Common myeloid progenitor, CD34-positive (primary cell): ENCODE results near the gene LHFPL6.

Source experiments
- CTCF ChIA-PET: fragments of 350-600 bp; sonication (Branson Sonifier 250); formaldehyde crosslinking; loops from one replicate; lab custom pipeline; 2021; ENCODE audit warnings: antibody characterized with exemption; lab: Charles Lee
- POLR2A ChIA-PET: fragments of 350-600 bp; sonication (Branson Sonifier 250); formaldehyde crosslinking; loops from one replicate; lab custom pipeline; 2021; ENCODE audit warnings: antibody characterized with exemption; lab: Charles Lee
- DNase-seq, 3 donors: peaks; one replicate each; pipeline versions ENCODE4 v3.0.0 to v3.0.0-alpha.2; 2013
- H3K27ac ChIP-seq, 2 experiments: 1 replicate in 1 of 2; 2 replicates in 1 of 2; pipeline ENCODE4 v1.7.0; 2013; ENCODE audit warnings: inconsistent platforms in 2 of 2, low read length in 2 of 2, mild to moderate bottlenecking in 2 of 2, low read depth in 1 of 2, moderate library complexity in 1 of 2; ENCODE audit not compliant: severe bottlenecking in 2 of 2, insufficient read depth in 1 of 2, poor library complexity in 1 of 2
- H3K27me3 ChIP-seq, 5 experiments: replicated peaks in 2 of 5; 1 replicate in 3 of 5; 2 replicates in 2 of 5; pipeline versions ENCODE4 v1.6.1 to v1.7.0; 2013; ENCODE audit warnings: low read length in 4 of 5, mild to moderate bottlenecking in 2 of 5, moderate library complexity in 2 of 5, inconsistent platforms in 1 of 5; ENCODE audit not compliant: insufficient read depth in 5 of 5, control insufficient read depth in 4 of 5
- H3K36me3 ChIP-seq, 4 experiments: 1 replicate in 2 of 4; 2 replicates in 2 of 4; pipeline versions ENCODE4 v1.6.1 to v1.7.0; 2013; ENCODE audit warnings: low read length in 3 of 4, control low read depth in 1 of 4, mild to moderate bottlenecking in 1 of 4; ENCODE audit not compliant: control insufficient read depth in 4 of 4, insufficient read depth in 4 of 4
- H3K4me1 ChIP-seq, 4 experiments: 1 replicate in 3 of 4; 2 replicates in 1 of 4; pipeline versions ENCODE4 v1.6.1 to v1.7.1; 2013; ENCODE audit warnings: low read length in 3 of 4, mild to moderate bottlenecking in 3 of 4, control low read depth in 1 of 4, inconsistent platforms in 1 of 4, moderate library complexity in 1 of 4; ENCODE audit not compliant: control insufficient read depth in 4 of 4, insufficient read depth in 4 of 4; ENCODE audit errors: control extremely low read depth in 1 of 4
- H3K4me3 ChIP-seq, 7 experiments: 1 replicate in 4 of 7; 2 replicates in 3 of 7; pipeline versions ENCODE4 v1.5.1 to v1.7.0; 2013; ENCODE audit warnings: mild to moderate bottlenecking in 7 of 7, low read length in 6 of 7, moderate library complexity in 6 of 7, inconsistent platforms in 2 of 7, low read depth in 2 of 7, control low read depth in 1 of 7; ENCODE audit not compliant: insufficient read depth in 4 of 7, control insufficient read depth in 1 of 7; ENCODE audit errors: extremely low read depth in 1 of 7
- H3K9me3 ChIP-seq, 5 experiments: 1 replicate in 4 of 5; 2 replicates in 1 of 5; pipeline versions ENCODE4 v1.6.1 to v1.7.1; 2013; ENCODE audit warnings: low read length in 4 of 5, mild to moderate bottlenecking in 2 of 5, inconsistent platforms in 1 of 5, low read depth in 1 of 5, moderate library complexity in 1 of 5; ENCODE audit not compliant: control insufficient read depth in 4 of 5, insufficient read depth in 2 of 5; ENCODE audit errors: control extremely low read depth in 1 of 5
- WGBS: methylation state at CpG from one replicate; pipeline ENCODE4 v1.1.5; 2013; ENCODE audit not compliant: insufficient coverage; 5-methylcytosine and 5-hydroxymethylcytosine counted together

Gene LHFPL6

DNA sequence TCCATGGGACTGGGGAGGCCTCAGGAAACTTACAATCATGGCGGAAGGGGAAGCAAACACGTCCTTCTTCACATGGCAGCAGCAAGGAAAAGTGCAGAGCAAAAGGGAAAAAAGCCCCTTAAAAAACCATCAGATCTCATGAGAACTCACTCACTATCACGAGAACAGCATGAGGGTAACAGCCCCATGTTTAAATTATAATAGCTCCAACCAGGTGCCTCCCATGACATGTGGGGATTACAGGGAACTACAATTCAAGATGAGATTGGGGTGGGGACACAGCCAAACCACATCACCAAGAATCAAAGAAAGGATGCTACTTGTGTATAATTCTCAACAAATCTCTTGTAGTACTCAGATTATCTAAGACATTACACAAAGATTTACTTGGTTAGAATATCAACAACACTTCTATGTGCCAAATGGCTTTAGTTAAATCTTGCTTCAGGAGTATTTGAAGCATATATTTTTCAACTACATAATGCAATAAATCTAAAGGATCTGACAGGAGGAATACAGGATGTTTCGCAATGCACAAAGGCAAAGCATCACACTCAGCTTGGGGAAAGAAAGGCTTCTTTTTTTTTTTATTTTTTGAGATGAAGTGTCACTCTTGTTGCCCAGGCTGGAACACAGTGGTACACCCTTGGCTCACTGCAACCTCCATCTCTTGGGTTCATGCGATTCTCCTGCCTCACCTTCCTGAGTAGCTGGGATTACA, 180.0 kb downstream of the LHFPL6 start:
- H3K4me1 ChIP-seq: peaks cover 0 to 4% (median 2%) of the 10 kb centered on the region in 4 experiments
- WGBS: 85% methylated on average over 2 of the region's 5 CpGs
- H3K9me3 ChIP-seq: no peaks in the 10 kb centered on the region
- H3K36me3 ChIP-seq: no peaks in the 10 kb centered on the region
- CTCF ChIA-PET: interaction anchor here (0.6 to 1.8 kb wide), 3 partner anchors 8 to 194 kb away, joined by 3 to 11 read pairs (median 3); no protein-coding TSS in a partner anchor
- H3K27me3 ChIP-seq: no peaks in the 10 kb centered on the region
- POLR2A ChIA-PET: no interaction called here
- peak in 2 of 3 donors; percentile 31 to 32 for DNase-seq
- no peak overlapping the region for H3K4me3 ChIP-seq
- no peak overlapping the region for H3K27ac ChIP-seq

- H3K9me3 ChIP-seq: no peaks in the 10 kb centered on the region
- peaks cover 0 to 10% (median 2%) of the 10 kb centered on the region in 4 experiments for H3K4me1 ChIP-seq
- ChIA-PET POLR2A (no interaction called here), CTCF (interaction anchor here (1.3 to 9.0 kb wide), 5 partner anchors 21 to 369 kb away, joined by 5 to 100 read pairs (median 6); no protein-coding TSS in a partner anchor)
- no peaks in the 10 kb centered on the region for H3K27me3 ChIP-seq
- 100% methylated on average over 3 of the region's 4 CpGs for WGBS
- no peaks in the 10 kb centered on the region for H3K36me3 ChIP-seq
- no peak overlapping the region for H3K4me3 ChIP-seq
- no peak for DNase-seq
- H3K27ac ChIP-seq: no peak overlapping the region
Observed at GRCh38 chr13:39419876-39420275, 183.1 kb downstream of the LHFPL6 start.

DNA sequence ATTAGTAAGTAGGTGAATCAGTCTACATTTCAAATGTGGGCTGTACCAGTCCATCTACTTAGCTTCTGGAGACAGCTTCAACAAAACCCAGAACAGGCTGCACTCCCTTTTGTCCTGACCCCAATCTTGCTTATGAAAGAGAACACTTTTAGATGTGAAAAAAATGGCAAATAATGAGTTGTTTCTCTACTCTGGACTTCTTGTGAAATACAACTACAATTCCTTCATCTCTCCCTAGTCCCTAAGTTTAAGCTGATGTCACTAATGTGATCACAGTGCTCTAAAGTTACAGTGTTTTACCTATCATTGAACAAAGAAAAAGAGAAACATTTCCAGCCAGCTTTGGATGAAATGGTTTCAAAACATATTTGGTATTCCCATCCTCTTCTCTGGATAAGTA, 183.9 kb downstream of the LHFPL6 start:
- no peaks in the 10 kb centered on the region for H3K36me3 ChIP-seq
- no peak for DNase-seq
- no peak overlapping the region for H3K4me3 ChIP-seq
- H3K27ac ChIP-seq: no peak overlapping the region
- CTCF ChIA-PET: interaction anchor here (1.1 to 9.0 kb wide), 7 partner anchors 20 to 368 kb away, joined by 3 to 100 read pairs (median 5); no protein-coding TSS in a partner anchor
- H3K4me1 ChIP-seq: peaks cover 0 to 10% (median 2%) of the 10 kb centered on the region in 4 experiments
- no peaks in the 10 kb centered on the region for H3K9me3 ChIP-seq
- POLR2A ChIA-PET: no interaction called here
- H3K27me3 ChIP-seq: no peaks in the 10 kb centered on the region

GRCh38 chr13:39418424-39418823, 184.6 kb downstream of the LHFPL6 start:
- Histone ChIP-seq H3K4me1 (peaks cover 0 to 7% (median 2%) of the 10 kb centered on the region in 4 experiments), H3K27me3 (no peaks in the 10 kb centered on the region), H3K4me3 (no peak overlapping the region), H3K9me3 (no peaks in the 10 kb centered on the region), H3K36me3 (no peaks in the 10 kb centered on the region), H3K27ac (no peak overlapping the region)
- WGBS: 100% methylated on average over 1 of the region's 3 CpGs
- POLR2A ChIA-PET: no interaction called here
- CTCF ChIA-PET: interaction anchor here (1.1 to 9.0 kb wide), 7 partner anchors 16 to 367 kb away, joined by 3 to 100 read pairs (median 5); no protein-coding TSS in a partner anchor
- DNase-seq: no peak

GRCh38 chr13:39417643-39418042, 185.3 kb downstream of the LHFPL6 start:
- Histone ChIP-seq H3K4me1 (peaks cover 0 to 6% (median 0%) of the 10 kb centered on the region in 4 experiments), H3K36me3 (no peaks in the 10 kb centered on the region), H3K4me3 (no peak overlapping the region), H3K27ac (no peak overlapping the region), H3K27me3 (no peaks in the 10 kb centered on the region), H3K9me3 (no peaks in the 10 kb centered on the region)
- no peak for DNase-seq
- ChIA-PET CTCF (interaction anchor here (1.0 to 9.0 kb wide), 10 partner anchors 10 to 201 kb away, joined by 3 to 100 read pairs (median 5); no protein-coding TSS in a partner anchor), POLR2A (no interaction called here)
- WGBS: 92% methylated on average over 2 of the region's 5 CpGs

DNA sequence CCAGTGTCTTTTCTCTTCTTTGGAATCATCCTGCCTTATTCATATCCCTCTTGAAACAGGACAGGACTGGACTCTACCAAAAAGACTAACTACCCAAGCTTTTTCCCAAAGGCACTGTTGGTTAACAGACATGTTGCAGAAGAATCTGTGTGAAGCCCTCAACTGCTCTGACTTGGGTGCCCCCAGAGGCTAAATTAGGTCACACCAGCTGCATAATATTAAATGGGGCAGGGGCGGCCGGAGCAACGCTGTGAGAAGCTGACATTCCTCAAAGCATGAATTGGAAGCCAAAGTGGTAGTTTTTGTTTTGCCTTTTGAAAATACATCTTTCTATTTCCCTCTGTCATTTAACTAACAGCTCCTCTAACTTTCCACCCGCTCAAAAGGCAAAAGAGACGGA, 185.9 kb downstream of the LHFPL6 start:
- Histone ChIP-seq H3K4me3 (no peak overlapping the region), H3K27me3 (no peaks in the 10 kb centered on the region), H3K36me3 (no peaks in the 10 kb centered on the region), H3K4me1 (peaks cover 0 to 6% (median 0%) of the 10 kb centered on the region in 4 experiments), H3K9me3 (no peaks in the 10 kb centered on the region), H3K27ac (no peak overlapping the region)
- ChIA-PET CTCF (interaction anchor here (1.0 to 9.0 kb wide), 11 partner anchors 9 to 202 kb away, joined by 3 to 100 read pairs (median 5); no protein-coding TSS in a partner anchor), POLR2A (no interaction called here)
- DNase-seq: peak in 2 of 3 donors; percentile 26 to 27
- WGBS: 94% methylated on average over 4 of the region's 5 CpGs
